ENCODE measurements around the gene LPCAT3. TPM values are rescaled to one million over a fixed set of nuclear protein-coding genes. Genes with fewer than 3 reads are reported as not detected.
A peak's percentile ranks its signal among the peaks of the same experiment; 100 is the strongest.

LPCAT3 gene
- total RNA-seq, 1 donor from 2014 or later, result 12.5 TPM

DNA sequence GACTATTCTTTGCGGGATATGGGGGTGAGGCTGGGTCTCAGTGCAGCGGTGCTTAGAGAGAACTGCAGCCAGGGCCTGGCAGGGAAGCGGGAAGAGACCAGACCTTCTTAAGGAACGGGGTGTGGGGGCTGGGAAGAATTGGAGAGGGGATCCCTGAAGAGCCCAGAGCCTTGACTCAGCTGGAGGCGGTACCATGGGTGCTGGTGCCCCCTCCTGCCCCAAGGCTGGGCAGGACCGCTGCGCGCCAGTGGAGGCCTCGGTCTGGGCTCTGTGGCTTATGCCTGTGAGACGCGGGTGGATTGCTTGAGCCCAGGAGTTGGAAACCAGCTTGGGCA lies 76.0 kb downstream of the LPCAT3 start:
- TF ChIP-seq, protein P1, sequence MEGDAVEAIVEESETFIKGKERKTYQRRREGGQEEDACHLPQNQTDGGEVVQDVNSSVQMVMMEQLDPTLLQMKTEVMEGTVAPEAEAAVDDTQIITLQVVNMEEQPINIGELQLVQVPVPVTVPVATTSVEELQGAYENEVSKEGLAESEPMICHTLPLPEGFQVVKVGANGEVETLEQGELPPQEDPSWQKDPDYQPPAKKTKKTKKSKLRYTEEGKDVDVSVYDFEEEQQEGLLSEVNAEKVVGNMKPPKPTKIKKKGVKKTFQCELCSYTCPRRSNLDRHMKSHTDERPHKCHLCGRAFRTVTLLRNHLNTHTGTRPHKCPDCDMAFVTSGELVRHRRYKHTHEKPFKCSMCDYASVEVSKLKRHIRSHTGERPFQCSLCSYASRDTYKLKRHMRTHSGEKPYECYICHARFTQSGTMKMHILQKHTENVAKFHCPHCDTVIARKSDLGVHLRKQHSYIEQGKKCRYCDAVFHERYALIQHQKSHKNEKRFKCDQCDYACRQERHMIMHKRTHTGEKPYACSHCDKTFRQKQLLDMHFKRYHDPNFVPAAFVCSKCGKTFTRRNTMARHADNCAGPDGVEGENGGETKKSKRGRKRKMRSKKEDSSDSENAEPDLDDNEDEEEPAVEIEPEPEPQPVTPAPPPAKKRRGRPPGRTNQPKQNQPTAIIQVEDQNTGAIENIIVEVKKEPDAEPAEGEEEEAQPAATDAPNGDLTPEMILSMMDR (IDR thresholded peaks at IDR 0.05; ENCODE audit: insufficient read depth, low read length, poor library complexity, severe bottlenecking), result no peak
- Histone ChIP-seq H3K27me3 (ENCODE audit: control insufficient read depth, insufficient read depth, low read length) (no peaks in the 10 kb centered on the region), H3K4me3 (ENCODE audit: low read depth, low read length) (no peak overlapping the region), H3K36me3 (ENCODE audit: control insufficient read depth, insufficient read depth, low read length) (peaks cover 3% of the 10 kb centered on the region)
- no peak for DNase-seq (ENCODE audit: low read depth)

DNA sequence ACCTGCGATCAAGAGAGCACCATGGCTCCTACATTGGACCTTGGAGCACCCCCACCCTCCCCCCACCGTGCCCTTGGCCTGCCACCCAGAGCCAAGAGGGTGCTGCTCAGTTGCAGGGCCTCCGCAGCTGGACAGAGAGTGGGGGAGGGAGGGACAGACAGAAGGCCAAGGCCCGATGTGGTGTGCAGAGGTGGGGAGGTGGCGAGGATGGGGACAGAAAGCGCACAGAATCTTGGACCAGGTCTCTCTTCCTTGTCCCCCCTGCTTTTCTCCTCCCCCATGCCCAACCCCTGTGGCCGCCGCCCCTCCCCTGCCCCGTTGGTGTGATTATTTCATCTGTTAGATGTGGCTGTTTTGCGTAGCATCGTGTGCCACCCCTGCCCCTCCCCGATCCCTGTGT lies 76.5 kb downstream of the LPCAT3 start:
- H3K36me3 ChIP-seq (ENCODE audit: control insufficient read depth, insufficient read depth, low read length), result peaks cover 3% of the 10 kb centered on the region
- DNase-seq (ENCODE audit: low read depth), result no peak
- TF ChIP-seq, protein P1 (IDR thresholded peaks at IDR 0.05; ENCODE audit: insufficient read depth, low read length, poor library complexity, severe bottlenecking), result no peak
- H3K27me3 ChIP-seq (ENCODE audit: control insufficient read depth, insufficient read depth, low read length), result no peaks in the 10 kb centered on the region
- H3K4me3 ChIP-seq (ENCODE audit: low read depth, low read length), result no peak overlapping the region

DNA sequence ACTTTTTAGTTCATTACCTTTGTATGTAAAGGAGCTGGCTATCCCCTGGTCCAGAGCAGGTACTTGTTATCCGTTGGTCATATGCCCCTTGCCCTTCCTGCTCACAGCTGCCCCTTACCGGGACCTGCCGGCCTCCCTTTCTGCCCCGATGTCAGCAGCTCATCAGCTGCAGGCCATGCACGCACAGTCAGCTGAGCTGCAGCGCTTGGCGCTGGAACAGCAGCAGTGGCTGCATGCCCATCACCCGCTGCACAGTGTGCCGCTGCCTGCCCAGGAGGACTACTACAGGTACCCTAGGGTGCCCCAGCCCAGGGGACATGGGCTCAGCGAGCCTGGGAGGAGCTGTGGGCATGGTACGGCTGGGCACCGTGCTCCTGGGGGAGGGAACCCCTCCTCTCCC lies 77.0 kb downstream of the LPCAT3 start:
- no peak for DNase-seq (ENCODE audit: low read depth)
- TF ChIP-seq, protein P1 (IDR thresholded peaks at IDR 0.05; ENCODE audit: insufficient read depth, low read length, poor library complexity, severe bottlenecking), result no peak

DNA sequence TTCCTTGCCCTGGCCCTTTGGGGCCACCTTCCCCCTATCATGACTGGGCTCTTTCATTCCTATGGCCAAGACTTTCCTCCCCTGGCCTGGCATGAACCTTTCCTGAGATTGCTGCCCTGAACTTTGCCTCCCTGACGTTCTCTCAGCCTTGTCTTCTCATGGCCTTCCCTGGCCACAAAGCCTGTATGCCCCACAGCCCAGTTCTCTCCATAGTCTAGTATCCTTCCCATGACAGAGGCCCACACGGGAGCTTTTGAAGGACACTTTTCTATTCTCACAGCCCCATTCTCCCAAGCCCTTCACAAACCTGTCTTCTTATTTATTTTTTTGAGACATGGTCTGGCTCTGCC lies 79.1 kb downstream of the LPCAT3 start:
- Histone ChIP-seq H3K27me3 (ENCODE audit: control insufficient read depth, insufficient read depth, low read length) (no peaks in the 10 kb centered on the region), H3K4me3 (ENCODE audit: low read depth, low read length) (no peak overlapping the region), H3K36me3 (ENCODE audit: control insufficient read depth, insufficient read depth, low read length) (peaks cover 3% of the 10 kb centered on the region)
- TF ChIP-seq, protein P1 (IDR thresholded peaks at IDR 0.05; ENCODE audit: insufficient read depth, low read length, poor library complexity, severe bottlenecking), result no peak
- no peak for DNase-seq (ENCODE audit: low read depth)

More for the DNA sequence above, 77.0 kb downstream of the LPCAT3 start:
- H3K36me3 ChIP-seq (ENCODE audit: control insufficient read depth, insufficient read depth, low read length), result peaks cover 3% of the 10 kb centered on the region
- no peak overlapping the region for H3K4me3 ChIP-seq (ENCODE audit: low read depth, low read length)
- H3K27me3 ChIP-seq (ENCODE audit: control insufficient read depth, insufficient read depth, low read length), result no peaks in the 10 kb centered on the region

DNA sequence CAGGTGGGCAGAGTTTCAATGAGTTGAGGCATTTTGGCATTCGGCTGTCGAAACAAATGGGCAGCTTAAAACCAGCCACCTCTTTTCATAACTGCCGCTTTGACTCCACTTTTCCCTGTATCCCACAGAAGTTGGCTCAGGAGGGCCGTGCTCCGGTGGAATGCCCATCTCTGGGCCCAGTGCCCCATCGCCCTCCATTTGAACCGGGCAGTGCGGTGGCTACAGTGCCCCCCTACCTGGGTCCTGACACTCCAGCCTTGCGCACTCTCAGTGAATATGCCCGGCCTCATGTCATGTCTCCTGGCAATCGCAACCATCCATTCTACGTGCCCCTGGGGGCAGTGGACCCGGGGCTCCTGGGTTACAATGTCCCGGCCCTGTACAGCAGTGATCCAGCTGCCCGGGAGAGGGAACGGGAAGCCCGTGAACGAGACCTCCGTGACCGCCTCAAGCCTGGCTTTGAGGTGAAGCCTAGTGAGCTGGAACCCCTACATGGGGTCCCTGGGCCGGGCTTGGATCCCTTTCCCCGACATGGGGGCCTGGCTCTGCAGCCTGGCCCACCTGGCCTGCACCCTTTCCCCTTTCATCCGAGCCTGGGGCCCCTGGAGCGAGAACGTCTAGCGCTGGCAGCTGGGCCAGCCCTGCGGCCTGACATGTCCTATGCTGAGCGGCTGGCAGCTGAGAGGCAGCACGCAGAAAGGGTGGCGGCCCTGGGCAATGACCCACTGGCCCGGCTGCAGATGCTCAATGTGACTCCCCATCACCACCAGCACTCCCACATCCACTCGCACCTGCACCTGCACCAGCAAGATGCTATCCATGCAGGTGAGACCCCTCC lies 79.7 kb downstream of the LPCAT3 start:
- Histone ChIP-seq H3K4me3 (ENCODE audit: low read depth, low read length) (peak overlapping the region; percentile 11), H3K36me3 (ENCODE audit: control insufficient read depth, insufficient read depth, low read length) (peaks cover 3% of the 10 kb centered on the region), H3K27me3 (ENCODE audit: control insufficient read depth, insufficient read depth, low read length) (no peaks in the 10 kb centered on the region)
- DNase-seq (ENCODE audit: low read depth), result no peak
- TF ChIP-seq, protein P1 (IDR thresholded peaks at IDR 0.05; ENCODE audit: insufficient read depth, low read length, poor library complexity, severe bottlenecking), result no peak
